HEK293T (cell line): ENCODE data around the gene GTSF1L.

Experiments used
- ARNT ChIP-seq: fragments of 450-650 bp; IDR thresholded peaks from 2 replicates; pipeline ENCODE4 v1.6.1; 2017; ENCODE audit warnings: mild to moderate bottlenecking
- NFRKB ChIP-seq: fragments of 450-650 bp; IDR thresholded peaks from 2 replicates; pipeline ENCODE4 v1.6.1; 2016; ENCODE audit warnings: mild to moderate bottlenecking, moderate library complexity
- PKNOX1 ChIP-seq: fragments of 450-650 bp; IDR thresholded peaks from 2 replicates; pipeline ENCODE4 v1.6.1; 2016
- SP1 ChIP-seq: fragments of 450-650 bp; IDR thresholded peaks from 2 replicates; pipeline ENCODE4 v1.6.1; 2017
- SUZ12 ChIP-seq: fragments of 450-650 bp; IDR thresholded peaks from 2 replicates; pipeline ENCODE4 v1.6.1; 2016; ENCODE audit warnings: mild to moderate bottlenecking
- ZNF384 ChIP-seq: fragments of 450-650 bp; IDR thresholded peaks from 2 replicates; pipeline ENCODE4 v1.6.1; 2016

GRCh38 chr20:43748274-43748673 lies 21.5 kb upstream of the GTSF1L start:
- no peak for TF ChIP-seq ZNF384
- no peak for TF ChIP-seq ARNT
- TF ChIP-seq SUZ12: no peak
- no peak for TF ChIP-seq NFRKB
- TF ChIP-seq SP1: no peak
- TF ChIP-seq PKNOX1: no peak
